Trophoblast cell (in vitro differentiated cells and primary cell): Measurements from ENCODE around the gene GCNT4.

ENCODE experiments used
- DNase-seq, 2 donors: peaks; one replicate each; pipeline ENCODE4 v3.0.0-alpha.2; 2016
- H2AFZ ChIP-seq: 2 replicates; pipeline ENCODE4 v1.6.1; 2013; ENCODE audit warnings: low read length, moderate library complexity, mild to moderate bottlenecking; ENCODE audit not compliant: insufficient read depth, poor library complexity
- H2AK5ac ChIP-seq: 2 replicates; pipeline ENCODE4 v1.6.1; 2013; ENCODE audit warnings: mild to moderate bottlenecking, low read length
- H2BK120ac ChIP-seq: 2 replicates; pipeline ENCODE4 v1.6.1; 2013; ENCODE audit warnings: low read length, mild to moderate bottlenecking, moderate library complexity; ENCODE audit not compliant: insufficient read depth, poor library complexity
- H2BK12ac ChIP-seq: 2 replicates; pipeline ENCODE4 v1.6.1; 2013; ENCODE audit warnings: mild to moderate bottlenecking, low read length, moderate library complexity
- H2BK5ac ChIP-seq: 2 replicates; pipeline ENCODE4 v1.6.1; 2013; ENCODE audit warnings: low read length, low read depth, moderate library complexity, mild to moderate bottlenecking; ENCODE audit not compliant: poor library complexity
- H3K14ac ChIP-seq: 2 replicates; pipeline ENCODE4 v1.6.1; 2013; ENCODE audit warnings: mild to moderate bottlenecking, low read length
- H3K18ac ChIP-seq: 2 replicates; pipeline ENCODE4 v1.6.1; 2013; ENCODE audit warnings: mild to moderate bottlenecking, low read length
- H3K23ac ChIP-seq: 2 replicates; pipeline ENCODE4 v1.6.1; 2013; ENCODE audit warnings: low read length
- H3K27ac ChIP-seq: 2 replicates; pipeline ENCODE4 v1.5.1; 2013; ENCODE audit warnings: low read depth, mild to moderate bottlenecking, inconsistent platforms, low read length, moderate library complexity
- H3K27me3 ChIP-seq: 2 replicates; pipeline ENCODE4 v1.6.1; 2013; ENCODE audit warnings: inconsistent platforms, mild to moderate bottlenecking, low read length, moderate library complexity; ENCODE audit not compliant: insufficient read depth
- H3K36me3 ChIP-seq, 2 experiments: 1 replicate in 1 of 2; 2 replicates in 1 of 2; pipeline ENCODE4 v1.6.1; 2013; ENCODE audit warnings: low read length in 2 of 2, mild to moderate bottlenecking in 2 of 2, moderate library complexity in 1 of 2; ENCODE audit not compliant: insufficient read depth in 2 of 2, control insufficient read depth in 1 of 2
- H3K4ac ChIP-seq: 2 replicates; pipeline ENCODE4 v1.6.1; 2013; ENCODE audit warnings: low read depth, mild to moderate bottlenecking, low read length, moderate library complexity
- H3K4me1 ChIP-seq, 2 experiments: 1 replicate in 1 of 2; 2 replicates in 1 of 2; pipeline ENCODE4 v1.6.1; 2013; ENCODE audit warnings: low read length in 2 of 2, mild to moderate bottlenecking in 2 of 2, moderate library complexity in 1 of 2; ENCODE audit not compliant: insufficient read depth in 2 of 2, control insufficient read depth in 1 of 2
- H3K4me2 ChIP-seq: 2 replicates; pipeline ENCODE4 v1.6.1; 2013; ENCODE audit warnings: inconsistent platforms, mild to moderate bottlenecking, low read length, moderate library complexity
- H3K4me3 ChIP-seq: 2 replicates; pipeline ENCODE4 v1.5.1; 2013; ENCODE audit warnings: mild to moderate bottlenecking, low read depth, low read length, inconsistent platforms
- H3K79me1 ChIP-seq: one replicate; pipeline ENCODE4 v1.6.1; 2013; ENCODE audit warnings: low read length
- H3K79me2 ChIP-seq: 2 replicates; pipeline ENCODE4 v1.6.1; 2013; ENCODE audit warnings: low read length, mild to moderate bottlenecking; ENCODE audit not compliant: control insufficient read depth, insufficient read depth, poor library complexity
- H3K9ac ChIP-seq: 2 replicates; pipeline ENCODE4 v1.6.1; 2013; ENCODE audit warnings: mild to moderate bottlenecking, low read length
- H3K9me3 ChIP-seq: 2 replicates; pipeline ENCODE4 v1.6.1; 2013; ENCODE audit warnings: low read depth, mild to moderate bottlenecking, control low read depth, inconsistent platforms, low read length; ENCODE audit not compliant: insufficient read depth
- H4K12ac ChIP-seq: 2 replicates; pipeline ENCODE4 v1.6.1; 2013; ENCODE audit warnings: low read depth, mild to moderate bottlenecking, low read length, moderate library complexity
- H4K8ac ChIP-seq: 2 replicates; pipeline ENCODE4 v1.6.1; 2013; ENCODE audit warnings: low read depth, mild to moderate bottlenecking, low read length, moderate library complexity
- H4K91ac ChIP-seq: one replicate; pipeline ENCODE4 v1.6.1; 2013; ENCODE audit warnings: low read depth, mild to moderate bottlenecking, low read length, moderate library complexity
- WGBS: extraction: QIAGEN DNeasy Blood & Tissue Kit; methylation state at CpG from one replicate; pipeline ENCODE4 v1.1.7; 2013; ENCODE audit warnings: missing lambda C conversion rate; ENCODE audit not compliant: insufficient read length, insufficient coverage; ENCODE audit errors: extremely low coverage; 5-methylcytosine and 5-hydroxymethylcytosine counted together

GCNT4 gene

DNA sequence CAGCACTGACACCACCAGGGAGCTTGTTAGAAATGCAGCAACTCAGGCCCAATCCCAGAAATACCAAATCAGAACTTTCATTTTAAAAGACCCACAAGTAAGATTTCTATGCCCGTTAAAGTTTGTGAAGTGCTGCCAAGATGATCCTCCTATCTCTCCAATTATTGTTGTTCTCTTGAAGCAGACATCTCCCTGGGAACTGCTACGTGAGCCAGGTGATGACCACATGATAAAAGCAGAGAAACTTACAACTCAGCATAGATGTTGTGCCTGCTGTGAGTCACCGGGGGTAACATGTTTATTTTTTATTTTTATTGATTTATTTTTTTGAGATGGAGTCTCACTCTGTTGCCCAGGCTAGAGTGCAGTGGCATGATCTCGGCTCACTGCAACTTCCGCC is 34.4 kb downstream of the GCNT4 start:
- Histone ChIP-seq H3K27ac (no peak overlapping the region), H2BK5ac (no peak overlapping the region), H2AFZ (no peak overlapping the region), H3K36me3 (no peaks in the 10 kb centered on the region), H3K14ac (no peak overlapping the region), H3K79me2 (no peaks in the 10 kb centered on the region), H4K91ac (no peak overlapping the region), H3K27me3 (no peaks in the 10 kb centered on the region), H4K8ac (no peak overlapping the region), H2BK12ac (no peak overlapping the region), H2AK5ac (no peak overlapping the region), H3K4me2 (no peak overlapping the region), H4K12ac (no peak overlapping the region), H3K9ac (no peak overlapping the region), H3K4me1 (no peaks in the 10 kb centered on the region), H3K79me1 (no peaks in the 10 kb centered on the region), H3K23ac (no peak overlapping the region), H3K18ac (no peak overlapping the region), H2BK120ac (no peak overlapping the region), H3K9me3 (no peaks in the 10 kb centered on the region), H3K4ac (no peak overlapping the region), H3K4me3 (no peak overlapping the region)
- DNase-seq, result no peak
- WGBS, result no CpG with 5 or more reads among the region's 5 CpGs

GRCh38 chr5:75016896-75017295 is 35.5 kb downstream of the GCNT4 start:
- Histone ChIP-seq H3K23ac (no peak overlapping the region), H2AFZ (no peak overlapping the region), H3K4me3 (no peak overlapping the region), H2AK5ac (no peak overlapping the region), H3K4me2 (no peak overlapping the region), H4K12ac (no peak overlapping the region), H3K4me1 (no peaks in the 10 kb centered on the region), H3K9ac (no peak overlapping the region), H3K9me3 (no peaks in the 10 kb centered on the region), H4K8ac (no peak overlapping the region), H2BK5ac (no peak overlapping the region), H3K14ac (no peak overlapping the region), H3K4ac (no peak overlapping the region), H3K18ac (no peak overlapping the region), H3K79me1 (no peaks in the 10 kb centered on the region), H4K91ac (no peak overlapping the region), H3K36me3 (no peaks in the 10 kb centered on the region), H2BK120ac (no peak overlapping the region), H2BK12ac (no peak overlapping the region), H3K79me2 (no peaks in the 10 kb centered on the region), H3K27me3 (no peaks in the 10 kb centered on the region), H3K27ac (no peak overlapping the region)
- WGBS, result no CpG with 5 or more reads among the region's 3 CpGs
- no peak for DNase-seq

- Histone ChIP-seq H4K8ac (no peak overlapping the region), H3K18ac (no peak overlapping the region), H2BK120ac (no peak overlapping the region), H3K14ac (no peak overlapping the region), H2BK12ac (no peak overlapping the region), H4K91ac (no peak overlapping the region), H2AFZ (no peak overlapping the region), H3K4me2 (no peak overlapping the region), H2BK5ac (no peak overlapping the region), H3K27me3 (no peaks in the 10 kb centered on the region), H3K79me1 (peaks cover 1% of the 10 kb centered on the region), H3K27ac (no peak overlapping the region), H3K23ac (no peak overlapping the region), H3K36me3 (no peaks in the 10 kb centered on the region), H4K12ac (no peak overlapping the region), H3K4me3 (no peak overlapping the region), H3K9me3 (no peaks in the 10 kb centered on the region), H3K79me2 (no peaks in the 10 kb centered on the region), H2AK5ac (no peak overlapping the region), H3K9ac (no peak overlapping the region), H3K4me1 (peaks cover 4 to 6% of the 10 kb centered on the region in 2 experiments), H3K4ac (no peak overlapping the region)
- WGBS, result no CpG with 5 or more reads among the region's 1 CpG
- DNase-seq, result no peak
Measured at GRCh38 chr5:75012748-75013147, 39.6 kb downstream of the GCNT4 start.

- H3K9me3 ChIP-seq, result no peaks in the 10 kb centered on the region
- H4K8ac ChIP-seq, result no peak overlapping the region
- H2BK12ac ChIP-seq, result no peak overlapping the region
- H3K4me2 ChIP-seq, result no peak overlapping the region
- no peaks in the 10 kb centered on the region for H3K36me3 ChIP-seq
- no peak overlapping the region for H3K9ac ChIP-seq
- H4K91ac ChIP-seq, result no peak overlapping the region
- no peak overlapping the region for H2BK120ac ChIP-seq
- H3K4me1 ChIP-seq, result peaks cover 4 to 8% of the 10 kb centered on the region in 2 experiments
- DNase-seq, result no peak
- no peak overlapping the region for H3K23ac ChIP-seq
- H3K4ac ChIP-seq, result no peak overlapping the region
- H2BK5ac ChIP-seq, result no peak overlapping the region
- H3K79me2 ChIP-seq, result no peaks in the 10 kb centered on the region
- no peaks in the 10 kb centered on the region for H3K27me3 ChIP-seq
- no peak overlapping the region for H3K4me3 ChIP-seq
- no peak overlapping the region for H4K12ac ChIP-seq
- H3K18ac ChIP-seq, result no peak overlapping the region
- no peak overlapping the region for H2AK5ac ChIP-seq
- H3K14ac ChIP-seq, result no peak overlapping the region
- H3K27ac ChIP-seq, result no peak overlapping the region
- no peak overlapping the region for H2AFZ ChIP-seq
- H3K79me1 ChIP-seq, result peaks cover 1% of the 10 kb centered on the region
Measured at GRCh38 chr5:75010838-75011237, 41.5 kb downstream of the GCNT4 start.
